HG03045 (cell line): ENCODE data around the gene TRAPPC2L.

ENCODE experiments used
- ATAC-seq: cut with Tn5 transposase; IDR thresholded peaks from one replicate; pipeline ENCODE4 v1.9.1; 2021; ENCODE audit warnings: mild to moderate bottlenecking, moderate library complexity; ENCODE audit not compliant: unreplicated experiment

The TRAPPC2L gene

GRCh38 chr16:88837806-88838205, 19.1 kb upstream of the TRAPPC2L start:
- no peak for ATAC-seq

- ATAC-seq, result no peak
Measured at GRCh38 chr16:88838566-88838965, 18.4 kb upstream of the TRAPPC2L start.

- no peak for ATAC-seq
Measured at GRCh38 chr16:88839026-88839529, 17.8 kb upstream of the TRAPPC2L start.

- ATAC-seq, result no peak
Measured at GRCh38 chr16:88839745-88840599, 17.0 kb upstream of the TRAPPC2L start.

GRCh38 chr16:88840600-88841215, 16.2 kb upstream of the TRAPPC2L start:
- no peak for ATAC-seq

GRCh38 chr16:88841521-88842307, 15.2 kb upstream of the TRAPPC2L start:
- no peak for ATAC-seq

GRCh38 chr16:88842308-88842756, 14.6 kb upstream of the TRAPPC2L start:
- no peak for ATAC-seq

GRCh38 chr16:88842806-88843205, 14.1 kb upstream of the TRAPPC2L start:
- no peak for ATAC-seq

GRCh38 chr16:88843256-88843655, 13.7 kb upstream of the TRAPPC2L start:
- ATAC-seq, result no peak

- ATAC-seq, result no peak
Measured at GRCh38 chr16:88844419-88845036, 12.4 kb upstream of the TRAPPC2L start.

- ATAC-seq, result no peak
Measured at GRCh38 chr16:88846088-88846487, 10.8 kb upstream of the TRAPPC2L start.

- no peak for ATAC-seq
Measured at GRCh38 chr16:88847654-88848053, 9.3 kb upstream of the TRAPPC2L start.

- no peak for ATAC-seq
Measured at GRCh38 chr16:88848557-88848956, 8.4 kb upstream of the TRAPPC2L start.

GRCh38 chr16:88850531-88851199, 6.3 kb upstream of the TRAPPC2L start:
- ATAC-seq, result no peak

GRCh38 chr16:88851616-88852015, 5.3 kb upstream of the TRAPPC2L start:
- no peak for ATAC-seq

- ATAC-seq, result no peak
Measured at GRCh38 chr16:88853325-88853941, 3.5 kb upstream of the TRAPPC2L start.

GRCh38 chr16:88854306-88855111, 2.4 kb upstream of the TRAPPC2L start:
- ATAC-seq, result no peak

GRCh38 chr16:88855176-88855575, 1.8 kb upstream of the TRAPPC2L start:
- no peak for ATAC-seq

- ATAC-seq, result no peak
Measured at GRCh38 chr16:88855736-88856121, 1.2 kb upstream of the TRAPPC2L start.
